Coronary artery (tissue), 2 donors: ENCODE results near the gene SOX5.

Source experiments
- DNase-seq: peaks from one replicate; pipeline ENCODE4 v3.0.0-alpha.2; 2017; ENCODE audit warnings: low spot score
- H3K27ac ChIP-seq, 2 donors: fragments of 200-600 bp; sonication (generic); one replicate each; pipeline ENCODE4 v1.5.1; 2016 to 2019
- H3K4me3 ChIP-seq: fragments of 200-600 bp; sonication (generic); 2 replicates; pipeline ENCODE4 v1.5.1; 2016; ENCODE audit warnings: mild to moderate bottlenecking, moderate library complexity
- TF ChIP-seq, protein P1 (sequence below): fragments of 200-600 bp; sonication (generic); IDR thresholded peaks from one replicate; pipeline ENCODE4 v1.5.1; 2019; ENCODE audit warnings: antibody characterized with exemption

Gene SOX5

DNA sequence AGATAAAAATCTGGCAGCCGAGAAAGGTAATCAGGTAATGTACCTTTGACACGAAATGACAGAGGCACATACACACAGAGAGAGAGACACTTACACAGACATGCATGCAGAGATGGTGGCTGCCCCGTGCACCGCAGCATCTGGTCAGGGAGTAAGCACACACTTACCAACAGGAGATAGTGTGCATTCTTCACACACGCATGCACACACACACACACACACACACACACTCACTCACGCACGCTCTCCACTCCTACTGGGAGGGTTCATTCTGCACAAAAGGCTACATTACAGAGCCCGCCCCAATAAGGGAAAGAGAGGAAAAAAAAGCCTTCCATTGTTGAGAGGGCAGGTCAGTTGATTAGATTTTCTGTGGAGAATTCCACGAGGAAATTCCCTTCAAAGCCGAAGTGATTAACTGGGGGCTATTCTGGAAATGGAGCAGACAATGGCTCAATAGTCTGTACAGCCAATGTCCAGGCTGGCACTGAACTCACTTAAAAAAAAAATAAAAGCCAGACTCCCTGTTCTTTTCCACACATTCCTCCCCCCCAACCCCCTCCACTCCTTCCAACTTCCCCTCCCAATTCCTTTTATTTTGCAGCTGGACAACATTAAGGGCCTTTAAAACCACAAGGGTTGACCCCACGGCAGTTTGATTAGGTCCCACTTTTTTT lies 1.4 kb upstream of the SOX5 start:
- TF ChIP-seq, protein P1, sequence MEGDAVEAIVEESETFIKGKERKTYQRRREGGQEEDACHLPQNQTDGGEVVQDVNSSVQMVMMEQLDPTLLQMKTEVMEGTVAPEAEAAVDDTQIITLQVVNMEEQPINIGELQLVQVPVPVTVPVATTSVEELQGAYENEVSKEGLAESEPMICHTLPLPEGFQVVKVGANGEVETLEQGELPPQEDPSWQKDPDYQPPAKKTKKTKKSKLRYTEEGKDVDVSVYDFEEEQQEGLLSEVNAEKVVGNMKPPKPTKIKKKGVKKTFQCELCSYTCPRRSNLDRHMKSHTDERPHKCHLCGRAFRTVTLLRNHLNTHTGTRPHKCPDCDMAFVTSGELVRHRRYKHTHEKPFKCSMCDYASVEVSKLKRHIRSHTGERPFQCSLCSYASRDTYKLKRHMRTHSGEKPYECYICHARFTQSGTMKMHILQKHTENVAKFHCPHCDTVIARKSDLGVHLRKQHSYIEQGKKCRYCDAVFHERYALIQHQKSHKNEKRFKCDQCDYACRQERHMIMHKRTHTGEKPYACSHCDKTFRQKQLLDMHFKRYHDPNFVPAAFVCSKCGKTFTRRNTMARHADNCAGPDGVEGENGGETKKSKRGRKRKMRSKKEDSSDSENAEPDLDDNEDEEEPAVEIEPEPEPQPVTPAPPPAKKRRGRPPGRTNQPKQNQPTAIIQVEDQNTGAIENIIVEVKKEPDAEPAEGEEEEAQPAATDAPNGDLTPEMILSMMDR = no peak
- H3K4me3 ChIP-seq = peak overlapping the region; percentile 75
- DNase-seq = no peak
- H3K27ac ChIP-seq = peak overlapping the region in 1 of 2 donors; percentile 15

- no peak for DNase-seq
- TF ChIP-seq, protein P1 = no peak
- Histone ChIP-seq H3K4me3 (peak overlapping the region; percentile 75), H3K27ac (peak overlapping the region in 1 of 2 donors; percentile 15)
Observed at GRCh38 chr12:23950210-23950774, 822 bp upstream of the SOX5 start.

DNA sequence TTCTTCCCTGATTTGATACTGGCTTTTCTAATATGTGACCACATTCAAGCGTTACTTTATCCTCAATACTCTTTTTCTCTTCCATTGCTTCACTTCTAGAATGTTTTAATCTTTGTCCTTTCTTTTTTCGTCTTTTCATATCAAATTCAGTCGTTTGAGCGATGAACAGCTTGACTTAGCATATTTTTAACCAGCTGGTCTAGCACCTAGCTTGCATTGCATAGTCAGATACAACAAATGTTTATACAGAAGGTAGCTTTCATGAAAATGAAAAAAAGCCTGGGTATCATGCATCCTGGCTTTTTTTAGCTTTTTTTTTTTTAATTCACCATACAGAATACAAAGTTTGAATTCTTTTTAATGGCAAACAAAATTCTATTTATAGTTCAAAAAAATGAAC lies 1.2 kb downstream of the SOX5 start:
- H3K27ac ChIP-seq = no peak overlapping the region

DNA sequence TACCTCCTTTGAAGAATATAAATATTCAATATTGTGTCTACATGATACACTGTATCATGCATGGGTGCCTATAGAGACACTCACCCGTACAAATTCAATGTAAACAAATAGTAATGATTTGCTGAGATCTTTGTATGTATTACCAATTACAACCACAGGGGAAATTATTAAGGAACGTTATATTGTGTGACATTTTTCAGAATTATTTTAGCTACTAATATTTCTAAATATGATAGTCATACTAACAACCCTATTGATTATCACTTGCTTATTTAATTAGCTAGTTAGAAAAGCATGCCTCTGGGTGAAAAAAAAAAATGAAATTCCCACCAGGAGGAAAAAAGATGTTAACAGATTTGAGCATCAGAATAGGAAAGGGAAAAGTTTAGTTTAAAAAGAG lies 2.1 kb downstream of the SOX5 start:
- TF ChIP-seq, protein P1 = no peak
- DNase-seq = no peak
- no peak overlapping the region for H3K27ac ChIP-seq
- H3K4me3 ChIP-seq = no peak overlapping the region

More for the DNA sequence above, 1.2 kb downstream of the SOX5 start:
- no peak overlapping the region for H3K4me3 ChIP-seq
- no peak for DNase-seq
- TF ChIP-seq, protein P1 = no peak

DNA sequence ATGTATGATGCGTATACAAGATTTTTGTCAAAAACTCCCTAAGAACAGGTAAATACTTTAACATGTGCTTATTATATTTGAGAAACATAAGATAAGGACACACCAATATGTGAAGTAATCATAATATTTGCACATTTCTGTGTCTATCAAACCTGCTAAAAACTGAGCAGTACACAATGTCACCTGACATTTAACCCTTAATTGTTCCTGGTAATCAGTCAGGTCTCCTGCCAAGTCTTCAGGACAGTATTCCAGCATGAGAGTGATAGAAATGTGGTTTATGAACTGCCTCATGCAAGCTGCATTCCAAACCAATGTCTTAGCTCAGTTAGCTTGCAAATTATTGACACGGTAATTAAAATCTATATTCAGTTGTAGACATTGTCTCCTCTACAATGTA lies 4.2 kb downstream of the SOX5 start:
- Histone ChIP-seq H3K4me3 (no peak overlapping the region), H3K27ac (no peak overlapping the region)
- DNase-seq = no peak
- TF ChIP-seq, protein P1 = no peak

DNA sequence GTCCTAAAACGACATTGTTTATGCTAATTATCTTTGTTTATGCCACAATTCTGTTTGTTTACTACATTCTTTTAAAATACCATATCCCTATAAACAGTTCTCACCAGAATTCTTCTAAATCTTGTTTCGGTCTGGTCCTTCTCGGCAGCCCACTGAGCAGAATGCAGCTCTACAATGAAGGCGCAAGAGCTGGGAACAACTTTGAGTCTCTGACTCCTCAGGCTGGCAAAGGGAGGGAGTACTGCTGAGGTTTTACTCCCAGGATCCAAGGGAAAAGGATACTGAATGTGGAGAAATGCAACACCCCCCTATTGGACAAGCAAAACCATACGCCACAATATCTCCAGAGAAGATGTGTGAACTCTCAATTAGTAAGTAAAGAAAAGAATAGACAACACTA lies 5.4 kb downstream of the SOX5 start:
- no peak for DNase-seq
- H3K27ac ChIP-seq = no peak overlapping the region
- TF ChIP-seq, protein P1 = no peak
- no peak overlapping the region for H3K4me3 ChIP-seq

DNA sequence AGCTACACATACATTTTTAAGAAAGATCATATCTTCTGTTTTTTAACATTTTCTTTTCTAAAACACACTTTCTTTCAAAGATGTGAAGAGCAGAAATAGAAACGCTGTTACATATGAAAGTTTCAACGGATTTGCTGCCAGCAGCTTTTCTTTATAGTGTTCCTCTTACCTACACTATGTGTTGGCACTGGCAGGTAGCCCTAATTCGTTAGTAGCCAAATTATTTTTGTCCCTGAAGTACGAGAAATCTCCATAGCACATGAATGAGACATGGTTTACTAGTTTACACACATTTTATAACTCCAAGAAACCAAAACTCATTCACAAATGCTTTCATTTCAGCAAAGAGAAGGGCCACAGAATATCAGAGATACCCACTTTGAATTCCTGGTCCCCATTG lies 6.6 kb downstream of the SOX5 start:
- Histone ChIP-seq H3K27ac (no peak overlapping the region), H3K4me3 (no peak overlapping the region)
- TF ChIP-seq, protein P1 = no peak
- DNase-seq = no peak
